GM19438 (cell line): ENCODE results near the gene KRTAP5-11.
"Not testable (repeated sequence)": the region's sequence is repeated elsewhere in the genome, so short reads cannot be mapped to it uniquely, and the experiment has no call there.

Source experiments
- ATAC-seq: cut with Tn5 transposase; IDR thresholded peaks from one replicate; pipeline ENCODE4 v1.9.1; 2021; ENCODE audit warnings: low read depth; ENCODE audit not compliant: unreplicated experiment

KRTAP5-11 gene, protein sequence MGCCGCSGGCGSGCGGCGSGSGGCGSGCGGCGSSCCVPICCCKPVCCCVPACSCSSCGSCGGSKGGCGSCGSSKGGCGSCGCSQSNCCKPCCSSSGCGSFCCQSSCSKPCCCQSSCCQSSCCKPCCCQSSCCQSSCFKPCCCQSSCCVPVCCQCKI

DNA sequence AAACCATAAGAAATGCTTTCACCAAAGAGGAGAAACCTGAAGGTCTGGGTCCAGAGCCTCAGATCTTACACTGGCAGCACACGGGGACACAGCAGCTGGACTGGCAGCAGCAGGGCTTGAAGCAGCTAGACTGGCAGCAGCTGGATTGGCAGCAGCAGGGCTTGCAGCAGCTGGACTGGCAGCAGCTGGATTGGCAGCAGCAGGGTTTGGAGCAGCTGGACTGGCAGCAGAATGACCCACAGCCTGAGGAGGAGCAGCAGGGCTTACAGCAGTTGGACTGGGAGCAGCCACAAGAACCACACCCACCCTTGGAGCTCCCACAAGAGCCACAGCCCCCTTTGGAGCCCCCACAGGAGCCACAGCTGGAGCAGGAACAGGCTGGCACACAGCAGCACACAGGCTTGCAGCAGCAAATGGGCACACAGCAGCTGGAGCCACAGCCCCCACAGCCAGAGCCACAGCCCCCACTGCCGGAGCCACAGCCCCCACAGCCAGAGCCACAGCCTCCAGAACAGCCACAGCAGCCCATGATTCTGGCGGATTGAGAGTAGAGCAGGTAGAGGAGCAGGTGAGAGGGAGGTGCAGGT lies at the start of gene KRTAP5-11:
Gene KRTAP5-11 (minus strand): TSS at position 567 of the 587 bp plus-strand sequence. CDS start 38 bp downstream, at position 529.
- no peak for ATAC-seq

DNA sequence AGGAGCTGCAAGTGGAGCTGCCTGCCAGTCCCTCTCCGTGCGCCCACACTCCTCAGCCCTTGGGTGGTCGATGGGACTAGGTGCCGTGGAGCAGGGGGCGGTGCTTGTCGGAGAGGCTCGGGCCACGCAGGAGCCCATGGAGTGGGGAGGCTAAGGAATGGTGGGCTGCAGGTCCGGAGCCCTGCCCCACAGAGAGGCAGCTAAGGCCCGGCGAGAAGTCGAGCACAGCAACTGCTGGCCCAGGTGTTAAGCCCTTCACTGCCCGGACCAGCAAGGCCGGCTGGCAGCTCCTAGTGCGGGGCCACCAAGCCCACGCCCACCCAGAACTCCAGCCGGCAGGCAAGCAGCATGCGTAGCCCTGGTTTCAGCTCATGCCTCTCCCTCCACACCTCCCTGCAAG lies 48.9 kb upstream of the KRTAP5-11 start:
- not testable (repeated sequence) for ATAC-seq

DNA sequence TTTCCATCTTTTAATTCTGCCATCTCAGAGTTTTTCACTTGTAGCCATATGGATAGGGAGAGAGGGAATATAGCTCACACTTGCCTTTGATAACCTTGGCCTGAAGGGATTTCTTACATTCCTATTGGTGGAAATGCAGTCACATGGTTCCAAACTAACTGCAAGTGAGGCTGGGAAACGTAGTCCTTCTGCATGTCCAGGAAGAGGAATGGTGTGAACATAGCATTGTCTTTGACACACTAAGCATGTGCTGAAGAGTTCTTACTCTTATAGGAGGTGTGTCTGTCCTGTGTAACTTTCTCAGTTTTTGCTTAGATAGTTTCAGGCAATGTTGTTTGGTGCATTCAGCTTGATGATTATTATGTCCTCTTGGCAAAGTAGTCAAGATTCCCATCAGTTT lies 47.4 kb upstream of the KRTAP5-11 start:
- not testable (repeated sequence) for ATAC-seq

DNA sequence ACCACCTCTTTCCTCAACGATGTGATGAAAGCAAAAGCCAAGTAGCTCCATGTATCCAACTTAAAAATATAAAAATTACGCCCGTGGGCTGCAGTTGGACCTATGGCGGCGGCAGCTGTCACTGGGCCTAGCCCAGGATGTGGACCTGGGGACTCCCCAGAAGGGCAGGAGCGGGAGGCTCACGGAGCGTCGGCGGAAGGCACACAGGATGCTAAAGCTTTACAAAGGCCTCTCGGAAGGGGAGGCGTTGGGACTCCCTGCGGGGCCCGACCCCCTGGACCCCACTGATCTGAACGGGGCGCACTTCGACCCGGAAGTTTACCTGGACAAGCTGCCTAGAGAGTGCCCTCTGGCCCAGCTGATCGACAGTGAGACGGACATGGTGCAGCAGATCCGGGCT lies 46.3 kb upstream of the KRTAP5-11 start:
- ATAC-seq, result not testable (repeated sequence)

DNA sequence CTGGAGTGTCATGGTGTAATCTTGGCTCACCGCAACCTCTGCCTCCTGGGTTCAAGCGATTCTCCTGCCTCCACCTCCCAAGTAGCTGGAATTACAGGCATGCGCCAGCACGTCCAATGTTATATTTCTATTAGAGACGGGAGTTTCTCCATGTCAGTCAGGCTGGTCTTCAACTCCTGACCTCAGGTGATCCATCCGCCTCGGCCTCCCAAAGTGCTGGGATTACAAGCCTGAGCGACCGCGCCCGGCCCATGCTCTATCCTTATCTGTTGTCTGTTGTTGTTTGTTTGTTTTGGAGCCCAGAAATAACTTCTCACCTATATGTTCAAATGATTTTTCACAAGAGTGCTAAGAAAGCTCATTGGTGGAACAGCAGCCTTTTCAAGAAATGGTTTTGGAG lies 40.6 kb upstream of the KRTAP5-11 start:
- not testable (repeated sequence) for ATAC-seq

DNA sequence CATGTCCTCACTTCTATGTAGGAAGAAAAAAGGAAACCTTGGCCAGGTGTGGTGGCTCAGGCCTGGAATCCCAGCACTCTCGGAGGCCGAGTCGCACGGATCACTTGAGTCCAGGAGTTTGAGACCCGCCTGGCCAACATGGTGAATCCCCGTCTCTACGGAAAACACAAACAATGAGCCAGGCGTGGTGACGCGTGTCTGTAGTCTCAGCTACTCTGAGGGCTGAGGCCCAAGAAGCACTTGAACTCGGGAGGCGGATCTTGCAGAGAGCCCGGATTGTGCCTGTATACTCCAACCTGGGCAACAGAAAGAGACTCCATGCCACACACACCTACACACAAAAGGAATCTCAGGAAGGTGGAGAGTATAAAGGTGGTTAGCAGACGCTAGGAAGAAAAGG lies 39.9 kb upstream of the KRTAP5-11 start:
- ATAC-seq, result not testable (repeated sequence)

DNA sequence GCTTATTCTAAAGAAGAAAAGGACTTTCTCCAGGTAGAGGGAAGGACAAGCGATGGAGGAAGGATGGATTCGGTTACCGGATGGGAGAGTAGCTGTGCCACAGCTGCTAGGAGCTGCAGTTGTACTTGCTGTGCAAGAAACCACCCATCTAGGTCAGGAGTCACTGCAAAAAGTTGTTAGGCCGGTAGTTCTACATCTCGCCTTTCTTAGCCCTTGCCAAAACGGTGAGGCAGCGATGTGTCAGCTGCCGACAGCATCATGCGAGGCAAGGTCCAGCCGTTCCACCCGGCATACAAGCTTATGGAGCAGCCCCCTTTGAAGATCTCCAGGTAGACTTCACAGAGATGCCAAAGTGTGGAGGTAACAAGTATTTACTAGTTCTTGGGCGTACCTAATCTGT lies 32.3 kb upstream of the KRTAP5-11 start:
- ATAC-seq, result not testable (repeated sequence)

DNA sequence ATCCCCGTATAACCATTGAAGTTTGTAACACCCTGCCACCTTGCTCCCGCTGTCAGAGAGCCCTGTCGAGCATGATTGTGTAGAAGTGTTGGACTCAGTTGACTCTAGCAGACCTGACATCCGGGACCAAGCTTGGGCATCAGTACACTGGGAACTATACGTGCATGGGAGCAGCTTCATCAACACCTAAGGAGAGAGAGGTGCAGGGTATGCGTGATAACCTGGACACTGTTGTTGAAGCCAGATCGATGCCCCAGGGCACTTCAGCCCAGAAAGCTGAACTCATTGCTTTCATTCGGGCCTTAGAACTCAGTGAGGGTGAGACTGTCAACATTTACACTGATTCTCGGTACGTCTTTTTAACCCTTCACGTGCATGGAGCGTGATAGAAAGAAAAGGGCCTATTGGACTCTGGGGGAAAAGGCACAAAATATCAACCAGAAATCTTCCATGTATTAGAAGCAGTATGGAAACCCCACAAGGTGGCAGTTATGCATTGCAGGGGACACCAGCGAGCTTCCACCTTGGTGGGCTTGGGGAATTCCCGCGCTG lies 31.8 kb upstream of the KRTAP5-11 start:
- not testable (repeated sequence) for ATAC-seq

DNA sequence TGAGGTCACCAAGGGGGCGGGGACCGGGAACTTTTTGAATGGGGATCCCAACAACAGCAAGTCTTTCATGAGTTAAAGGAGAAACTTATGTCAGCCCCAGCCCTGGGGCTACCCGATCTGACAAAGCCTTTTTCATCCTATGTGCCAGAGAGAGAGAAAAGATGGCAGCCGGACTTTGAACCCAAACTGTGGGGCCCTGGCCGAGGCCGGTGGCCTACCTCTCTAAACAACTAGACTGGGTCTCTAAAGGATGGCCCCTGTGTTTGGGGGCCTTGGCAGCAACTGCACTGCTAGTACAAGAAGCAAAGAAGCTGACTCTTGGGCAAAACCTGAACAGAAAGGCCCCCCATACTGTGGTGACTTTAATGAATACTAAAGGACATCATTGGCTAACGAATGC lies 31.3 kb upstream of the KRTAP5-11 start:
- not testable (repeated sequence) for ATAC-seq

DNA sequence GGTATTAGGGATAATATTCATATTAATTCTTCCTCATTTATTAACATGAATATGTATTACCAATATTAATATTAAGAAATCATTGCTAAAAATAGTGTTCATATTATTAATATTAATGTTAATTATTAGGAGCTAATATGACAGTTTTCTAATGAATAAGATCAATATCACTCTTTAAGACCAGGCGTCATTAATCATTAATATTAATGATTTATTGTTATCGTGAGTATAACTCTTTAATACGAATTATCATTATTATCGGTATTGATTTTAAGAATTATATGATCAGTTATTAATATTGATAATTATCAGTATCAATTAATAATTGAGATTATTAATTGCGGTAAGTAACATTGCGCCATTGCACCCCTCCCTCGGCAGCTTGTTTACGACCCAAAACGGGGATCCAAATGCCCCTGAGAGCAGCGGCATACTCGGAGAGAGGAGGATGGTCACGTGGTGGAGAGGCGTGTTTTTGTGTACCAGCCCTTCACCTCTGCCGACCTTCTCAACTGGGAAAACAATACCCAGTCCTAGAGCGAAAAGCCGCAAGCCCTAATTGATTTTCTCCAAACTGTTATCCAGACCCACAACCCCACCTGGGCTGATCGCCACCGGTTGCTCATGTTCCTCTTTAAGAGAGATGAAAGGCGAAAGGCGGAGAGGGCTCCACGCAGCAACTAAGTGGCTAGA lies 28.7 kb upstream of the KRTAP5-11 start:
- ATAC-seq, result not testable (repeated sequence)

DNA sequence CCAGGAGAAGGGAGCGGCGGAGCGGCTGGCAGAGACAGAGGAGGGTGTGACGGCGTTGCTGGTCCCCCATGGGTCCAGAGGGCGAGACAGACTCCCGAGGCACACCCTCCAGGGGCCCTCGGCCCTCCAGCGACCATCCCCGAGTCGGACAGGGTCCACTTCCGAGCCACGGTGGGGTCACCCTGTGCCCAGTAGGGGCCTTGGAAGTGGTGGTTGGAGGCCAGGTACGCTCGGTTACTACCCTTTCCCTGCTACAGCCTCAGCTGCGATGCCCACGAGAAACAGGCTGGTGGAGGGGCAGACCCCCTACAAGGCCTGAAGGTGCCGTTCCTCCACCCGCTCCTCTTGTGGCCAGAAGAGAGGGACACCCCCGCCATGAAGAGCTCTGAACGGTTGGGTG lies 25.6 kb upstream of the KRTAP5-11 start:
- not testable (repeated sequence) for ATAC-seq

DNA sequence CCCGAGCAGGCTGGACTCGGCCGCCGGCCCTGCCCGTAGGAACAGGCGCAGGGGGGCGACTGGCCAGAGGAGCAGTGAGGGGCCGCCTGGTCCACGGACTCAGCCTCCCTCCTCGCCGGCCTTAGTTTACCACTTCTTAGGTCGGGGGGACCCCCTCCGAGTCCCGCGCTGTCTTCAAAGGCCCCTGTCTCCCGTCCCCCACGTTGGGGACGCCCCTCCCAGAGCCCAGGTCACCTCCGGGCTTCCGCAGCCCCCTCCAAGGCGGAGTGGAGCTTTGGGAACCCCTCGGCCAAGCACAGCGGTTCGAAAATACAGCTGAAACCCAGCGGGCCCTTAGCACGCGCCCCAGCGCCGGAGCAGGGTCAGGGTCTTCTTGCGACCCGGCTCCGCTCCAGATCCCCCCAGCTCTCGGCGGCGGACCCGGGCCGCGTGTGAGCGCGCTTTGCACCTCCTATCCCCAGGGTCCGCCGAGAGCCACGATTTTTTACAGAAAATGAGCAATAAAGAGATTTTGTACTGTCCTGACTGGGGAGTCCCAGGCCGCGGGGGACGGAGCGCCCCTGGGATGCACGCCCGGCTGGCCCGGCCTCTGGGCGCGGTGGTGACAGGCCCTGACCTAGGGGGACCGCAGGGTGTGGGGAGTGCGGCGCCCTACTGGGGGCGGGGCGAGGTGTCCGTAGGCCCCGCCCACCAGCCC lies 25.0 kb upstream of the KRTAP5-11 start:
- not testable (repeated sequence) for ATAC-seq

DNA sequence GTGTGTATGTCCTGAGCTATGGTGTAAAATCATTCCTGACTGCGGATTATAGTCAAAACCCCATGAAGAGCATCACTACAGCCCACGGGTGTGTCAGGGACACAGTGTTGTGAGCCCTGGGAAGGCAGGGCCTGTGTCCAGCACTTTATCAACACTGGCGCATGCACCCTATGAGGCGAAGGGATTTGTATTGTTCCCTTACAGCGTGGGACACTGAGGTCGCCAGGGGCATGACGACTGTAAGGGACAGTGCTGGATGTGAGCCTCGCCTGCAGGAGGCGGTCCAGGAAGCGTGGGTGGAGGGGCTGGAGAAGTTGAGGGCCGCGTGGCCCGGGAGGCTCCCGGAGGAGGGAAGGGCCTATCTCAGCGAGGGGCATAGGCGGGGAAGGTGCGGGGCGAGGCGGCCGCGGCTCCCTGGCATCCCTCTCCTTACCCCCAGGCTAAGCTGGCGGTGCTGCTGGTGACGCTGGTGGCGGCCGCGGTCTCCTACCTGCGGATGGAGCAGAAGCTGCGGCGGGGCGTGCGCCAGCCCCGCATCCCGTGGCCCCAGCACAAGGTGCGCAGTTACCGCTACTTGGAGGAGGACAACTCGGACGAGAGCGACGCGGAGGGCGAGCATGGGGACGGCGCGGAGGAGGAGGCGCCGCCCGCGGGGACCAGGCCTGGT lies 24.3 kb upstream of the KRTAP5-11 start:
- not testable (repeated sequence) for ATAC-seq

DNA sequence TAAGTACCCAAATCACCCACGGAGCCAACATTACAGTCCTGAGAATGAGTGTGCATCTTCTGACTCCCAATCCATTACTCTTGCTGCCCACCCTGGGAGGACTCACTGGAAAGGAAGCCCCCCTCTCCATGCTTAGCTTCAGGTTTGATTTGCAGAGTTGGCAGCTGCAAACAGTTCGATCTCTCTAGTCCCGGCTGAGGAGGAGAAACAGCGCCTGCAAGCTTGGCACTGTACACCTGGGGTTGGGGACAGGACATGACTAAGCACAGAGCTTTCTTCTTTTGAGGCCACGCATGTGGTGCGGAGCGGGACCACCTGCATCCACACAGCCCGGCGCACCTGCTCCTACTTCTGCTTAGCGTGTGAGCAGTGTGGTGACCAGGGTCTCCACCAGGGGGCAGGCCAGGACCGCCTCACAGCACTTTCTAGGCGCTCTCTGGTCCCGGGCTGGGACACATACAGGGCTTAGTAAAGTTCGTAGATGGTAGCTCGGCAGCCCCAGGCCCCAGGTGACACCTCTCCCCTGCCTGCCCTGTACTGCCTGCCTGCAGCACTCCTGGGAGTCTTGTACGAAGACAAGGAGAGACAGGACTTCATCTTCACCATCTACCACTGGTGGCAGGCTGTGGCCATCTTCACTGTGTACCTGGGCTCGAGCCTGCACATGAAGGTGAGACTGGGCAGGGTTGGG lies 22.3 kb upstream of the KRTAP5-11 start:
- ATAC-seq, result not testable (repeated sequence)

DNA sequence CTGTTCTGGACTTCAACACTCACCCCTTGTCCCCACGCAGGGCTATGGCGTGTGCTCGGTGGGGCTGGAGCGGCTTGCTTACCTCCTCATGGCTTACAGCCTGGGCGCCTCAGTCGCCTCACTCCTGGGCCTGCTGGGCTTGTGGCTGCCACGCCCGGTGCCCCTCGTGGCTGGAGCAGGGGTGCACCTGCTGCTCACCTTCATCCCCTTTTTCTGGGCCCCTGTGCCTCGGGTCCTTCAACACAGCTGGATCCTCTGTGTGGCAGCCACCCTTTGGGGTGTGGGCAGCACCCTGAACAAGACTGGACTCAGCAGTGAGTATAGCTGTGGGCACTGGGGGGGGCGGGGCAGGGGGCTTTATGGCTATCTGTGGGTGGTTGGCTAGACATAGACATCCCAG lies 20.5 kb upstream of the KRTAP5-11 start:
- ATAC-seq, result not testable (repeated sequence)

DNA sequence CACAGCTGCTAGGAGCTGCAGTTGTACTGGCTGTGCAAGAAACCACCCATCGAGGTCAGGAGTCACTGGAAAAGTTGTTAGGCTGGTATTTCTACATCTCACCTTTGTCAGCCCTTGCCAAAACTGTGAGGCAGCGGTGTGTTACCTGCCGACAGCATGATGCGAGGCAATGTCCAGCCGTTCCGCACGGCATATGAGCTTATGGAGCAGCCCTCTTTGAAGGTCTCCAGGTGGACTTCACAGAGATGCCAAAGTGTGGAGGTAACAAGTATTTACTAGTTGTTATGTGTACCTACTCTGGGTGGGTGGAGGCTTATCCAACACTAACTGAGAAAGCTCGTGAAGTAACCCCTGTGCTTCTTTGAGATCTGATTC lies 6.9 kb upstream of the KRTAP5-11 start:
- ATAC-seq, result not testable (repeated sequence)

DNA sequence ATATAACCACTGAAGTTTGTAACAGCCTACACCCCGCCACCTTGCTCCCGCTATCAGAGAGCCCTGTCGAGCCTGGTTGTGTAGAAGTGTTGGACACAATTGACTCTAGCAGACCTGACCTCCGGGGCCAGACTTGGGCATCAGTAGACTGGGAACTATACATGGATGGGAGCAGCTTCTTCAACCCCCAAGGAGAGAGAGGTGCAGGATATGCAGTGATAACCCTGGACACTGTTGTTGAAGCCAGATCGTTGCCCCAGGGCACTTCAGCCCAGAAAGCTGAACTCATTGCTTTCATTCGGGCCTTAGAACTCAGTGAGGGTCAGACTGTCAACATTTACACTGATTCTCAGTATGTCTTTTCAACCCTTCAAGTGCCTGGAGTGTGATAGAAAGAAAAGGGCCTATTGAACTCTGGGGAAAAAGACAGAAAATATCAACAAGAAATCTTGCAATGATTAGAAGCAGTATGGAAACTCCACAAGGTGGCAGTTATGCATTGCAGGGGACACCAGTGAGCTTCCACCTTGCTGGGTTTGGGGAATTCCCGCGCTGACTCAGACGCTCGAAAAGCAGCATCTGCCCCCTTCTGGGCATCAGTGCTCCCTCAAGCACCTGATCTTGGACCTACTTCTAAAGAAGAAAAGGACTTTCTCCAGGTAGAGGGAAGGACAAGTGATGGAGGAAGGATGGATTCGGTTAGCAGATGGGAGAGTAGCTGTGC lies 6.3 kb upstream of the KRTAP5-11 start:
- not testable (repeated sequence) for ATAC-seq

DNA sequence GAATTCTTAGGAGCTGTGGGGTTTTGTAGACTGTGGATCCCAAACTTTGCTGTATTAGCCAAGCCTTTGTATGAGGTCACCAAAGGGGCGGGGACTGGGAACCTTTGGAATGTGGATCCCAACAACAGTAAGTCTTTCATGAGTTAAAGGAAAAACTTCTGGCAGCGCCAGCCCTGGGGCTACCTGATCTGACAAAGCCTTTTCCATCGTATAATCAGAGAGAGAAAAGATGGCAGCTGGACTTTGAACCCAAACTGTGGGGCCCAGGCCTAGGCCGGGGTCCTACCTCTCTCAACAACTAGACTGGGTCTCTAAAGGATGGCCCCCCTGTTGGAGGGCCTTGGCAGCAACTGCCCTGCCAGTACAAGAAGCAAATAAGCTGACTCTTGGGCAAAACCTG lies 5.6 kb upstream of the KRTAP5-11 start:
- not testable (repeated sequence) for ATAC-seq

DNA sequence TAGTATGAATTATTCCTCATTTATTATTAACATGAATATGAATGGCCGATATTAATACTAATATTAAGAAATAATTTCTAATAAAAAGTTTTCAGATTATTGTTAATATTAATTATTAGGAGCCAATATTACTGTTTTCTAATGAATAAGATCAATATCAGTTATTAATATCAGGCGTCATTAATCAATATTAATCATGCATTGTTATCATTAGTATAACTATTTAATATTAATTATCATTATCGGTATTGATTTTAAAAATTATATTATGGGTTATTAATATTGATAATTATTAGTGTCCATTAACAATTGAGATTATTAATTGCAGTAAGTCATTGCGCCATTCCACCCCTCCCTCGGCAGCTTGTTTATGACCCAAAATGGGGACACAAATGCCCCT lies 3.0 kb upstream of the KRTAP5-11 start:
- not testable (repeated sequence) for ATAC-seq
